PC-9 (cell line): ENCODE data around the gene STIMATE. TPM values are rescaled to one million over a fixed set of nuclear protein-coding genes. Genes with fewer than 3 reads are reported as not detected.

ENCODE experiments used
- BruUV-seq: library from RNA; stranded (reverse); fragments of 400-500 nt; replicated peaks from 2 replicates; lab custom pipeline; 2021; lab: Mats Ljungman, UMichigan
- CTCF ChIA-PET: fragments of 300-600 bp; sonication (Branson Sonifier 250); formaldehyde crosslinking; loops from one replicate; lab custom pipeline; 2022; ENCODE audit warnings: antibody characterized with exemption; lab: Charles Lee
- POLR2A ChIA-PET: fragments of 300-600 bp; sonication (Branson Sonifier 250); formaldehyde crosslinking; loops from one replicate; lab custom pipeline; 2022; ENCODE audit warnings: antibody characterized with exemption; ENCODE audit not compliant: unreplicated experiment; lab: Charles Lee
- DNase-seq, 2 experiments: peaks; one replicate each; pipeline versions ENCODE4 v3.0.0 to v3.0.0-alpha.2; 2015 to 2022; ENCODE audit warnings: mixed read lengths in 1 of 2
- H2AFZ ChIP-seq: fragments of 200-600 bp; sonication (generic); 2 replicates; pipeline ENCODE4 v1.8.1; 2017; ENCODE audit warnings: antibody characterized with exemption
- H3F3A ChIP-seq: fragments of 200-600 bp; sonication (generic); 2 replicates; pipeline ENCODE4 v1.8.1; 2017; ENCODE audit warnings: antibody characterized with exemption, mild to moderate bottlenecking, low read depth; ENCODE audit not compliant: insufficient read depth
- H3K27ac ChIP-seq: fragments of 200-600 bp; sonication (generic); 2 replicates; pipeline ENCODE4 v1.6.1; 2016; ENCODE audit warnings: mixed run types
- H3K27me3 ChIP-seq: fragments of 200-600 bp; sonication (generic); 2 replicates; pipeline ENCODE4 v1.6.1; 2016; ENCODE audit warnings: low read depth, mixed run types; ENCODE audit not compliant: insufficient read depth
- H3K36me3 ChIP-seq: fragments of 200-600 bp; sonication (generic); 2 replicates; pipeline ENCODE4 v1.6.1; 2016; ENCODE audit warnings: low read depth, mixed run types
- H3K4me1 ChIP-seq: fragments of 200-600 bp; sonication (generic); replicated peaks from 2 replicates; pipeline ENCODE4 v1.6.1; 2016; ENCODE audit warnings: mixed run types; ENCODE audit not compliant: insufficient read depth
- H3K4me2 ChIP-seq: fragments of 200-600 bp; sonication (generic); 2 replicates; pipeline ENCODE4 v1.6.1; 2017; ENCODE audit warnings: mixed run types
- H3K4me3 ChIP-seq: fragments of 200-600 bp; sonication (generic); 2 replicates; pipeline ENCODE4 v1.6.1; 2016; ENCODE audit warnings: mixed run types
- H3K79me2 ChIP-seq: fragments of 200-600 bp; sonication (generic); 2 replicates; pipeline ENCODE4 v1.6.1; 2017; ENCODE audit warnings: low read depth, mixed run types
- H3K9me2 ChIP-seq: fragments of 200-600 bp; sonication (generic); 2 replicates; pipeline ENCODE4 v1.8.1; 2017; ENCODE audit warnings: mild to moderate bottlenecking; ENCODE audit not compliant: insufficient read depth
- H3K9me3 ChIP-seq: fragments of 200-600 bp; sonication (generic); 2 replicates; pipeline ENCODE4 v1.8.1; 2016; ENCODE audit warnings: low read depth; ENCODE audit not compliant: insufficient read depth
- H4K20me1 ChIP-seq: fragments of 200-600 bp; sonication (generic); 2 replicates; pipeline ENCODE4 v1.8.1; 2017; ENCODE audit not compliant: insufficient read depth
- CTCF ChIP-seq: fragments of 200-600 bp; sonication (generic); conservative IDR thresholded peaks from 2 replicates; pipeline ENCODE4 v1.6.1; 2017; ENCODE audit warnings: mixed run types, antibody characterized with exemption, mild to moderate bottlenecking, moderate library complexity
- EZH2 ChIP-seq: fragments of 200-600 bp; sonication (generic); IDR thresholded peaks from 2 replicates; pipeline ENCODE4 v1.8.0; 2017; ENCODE audit warnings: antibody characterized with exemption, low read depth
- intact Hi-C: fragments of 100-400 bp; cut with micrococcal nuclease; formaldehyde crosslinking; loops from one replicate; pipeline ENCODE4 v1.10.0; 2022; ENCODE audit not compliant: unreplicated experiment
- total RNA-seq: library from RNA; stranded (reverse); gene quantifications from 2 replicates; pipeline ENCODE4 v1.2.3, GENCODE V29; 2021

STIMATE gene
- total RNA-seq, 1 experiment from 2014 or later, result 16.8 TPM

GRCh38 chr3:52836986-52837385 is 60.4 kb downstream of the STIMATE start:
- Histone ChIP-seq H3K36me3 (no peaks in the 10 kb centered on the region), H3K9me2 (no peaks in the 10 kb centered on the region), H3K4me1 (peaks cover 1% of the 10 kb centered on the region; the same call in 1 of the 2 replicates), H3K9me3 (no peaks in the 10 kb centered on the region), H3F3A (0 out of 2 replicates have a peak, but pooled peaks cover under 1% of the 10 kb centered on the region), H3K27me3 (no peaks in the 10 kb centered on the region), H3K4me3 (no peak overlapping the region), H2AFZ (no peak overlapping the region), H3K4me2 (no peak overlapping the region), H4K20me1 (peaks cover under 1% of the 10 kb centered on the region; the same call in 1 of the 2 replicates), H3K79me2 (no peaks in the 10 kb centered on the region), H3K27ac (no peak overlapping the region)
- CTCF ChIA-PET, result no interaction called here
- DNase-seq, result no peak
- no peak for TF ChIP-seq EZH2
- TF ChIP-seq CTCF, result no peak
- intact Hi-C loops, result no loop called here
- no TSS peak for BruUV-seq
- POLR2A ChIA-PET, result no interaction called here

GRCh38 chr3:52836471-52836845 is 60.9 kb downstream of the STIMATE start:
- ChIA-PET CTCF (no interaction called here), POLR2A (no interaction called here)
- Histone ChIP-seq H3K36me3 (no peaks in the 10 kb centered on the region), H3K9me3 (no peaks in the 10 kb centered on the region), H3K9me2 (no peaks in the 10 kb centered on the region), H3K27ac (no peak overlapping the region), H4K20me1 (peaks cover 4% of the 10 kb centered on the region; the same call in 1 of the 2 replicates), H2AFZ (no peak overlapping the region), H3K4me1 (peaks cover 7% of the 10 kb centered on the region; the same call in 1 of the 2 replicates), H3K79me2 (no peaks in the 10 kb centered on the region), H3K4me2 (no peak overlapping the region), H3K4me3 (no peak overlapping the region), H3K27me3 (no peaks in the 10 kb centered on the region), H3F3A (0 out of 2 replicates have a peak, but pooled peaks cover 3% of the 10 kb centered on the region)
- no peak for DNase-seq
- no TSS peak for BruUV-seq
- intact Hi-C loops, result no loop called here
- TF ChIP-seq CTCF (no peak), EZH2 (no peak)

- Histone ChIP-seq H3K36me3 (no peaks in the 10 kb centered on the region), H3K9me2 (no peaks in the 10 kb centered on the region), H3K4me3 (no peak overlapping the region), H3F3A (peaks cover 3% of the 10 kb centered on the region; the same call in 1 of the 2 replicates), H2AFZ (no peak overlapping the region), H3K27me3 (no peaks in the 10 kb centered on the region), H3K79me2 (no peaks in the 10 kb centered on the region), H3K4me1 (peaks cover 11% of the 10 kb centered on the region), H4K20me1 (peaks cover 4% of the 10 kb centered on the region; the same call in 1 of the 2 replicates), H3K9me3 (no peaks in the 10 kb centered on the region), H3K4me2 (no peak overlapping the region), H3K27ac (no peak overlapping the region)
- no peak for TF ChIP-seq EZH2
- TF ChIP-seq CTCF, result no peak
- CTCF ChIA-PET, result no interaction called here
- BruUV-seq, result no TSS peak
- intact Hi-C loops, result no loop called here
- DNase-seq, result no peak
- POLR2A ChIA-PET, result no interaction called here
Measured at GRCh38 chr3:52835766-52836470, 61.4 kb downstream of the STIMATE start.
